NOMO-1 (cell line): Measurements from ENCODE around the gene ESRRB.
A peak's percentile ranks its signal among the peaks of the same experiment; 100 is the strongest.

Source experiments
- DNase-seq, 2 experiments: peaks; one replicate each; lab custom pipeline; 2025; ENCODE audit not compliant: unreplicated experiment in 2 of 2; lab: John Stamatoyannopoulos, UW

ESRRB gene

DNA sequence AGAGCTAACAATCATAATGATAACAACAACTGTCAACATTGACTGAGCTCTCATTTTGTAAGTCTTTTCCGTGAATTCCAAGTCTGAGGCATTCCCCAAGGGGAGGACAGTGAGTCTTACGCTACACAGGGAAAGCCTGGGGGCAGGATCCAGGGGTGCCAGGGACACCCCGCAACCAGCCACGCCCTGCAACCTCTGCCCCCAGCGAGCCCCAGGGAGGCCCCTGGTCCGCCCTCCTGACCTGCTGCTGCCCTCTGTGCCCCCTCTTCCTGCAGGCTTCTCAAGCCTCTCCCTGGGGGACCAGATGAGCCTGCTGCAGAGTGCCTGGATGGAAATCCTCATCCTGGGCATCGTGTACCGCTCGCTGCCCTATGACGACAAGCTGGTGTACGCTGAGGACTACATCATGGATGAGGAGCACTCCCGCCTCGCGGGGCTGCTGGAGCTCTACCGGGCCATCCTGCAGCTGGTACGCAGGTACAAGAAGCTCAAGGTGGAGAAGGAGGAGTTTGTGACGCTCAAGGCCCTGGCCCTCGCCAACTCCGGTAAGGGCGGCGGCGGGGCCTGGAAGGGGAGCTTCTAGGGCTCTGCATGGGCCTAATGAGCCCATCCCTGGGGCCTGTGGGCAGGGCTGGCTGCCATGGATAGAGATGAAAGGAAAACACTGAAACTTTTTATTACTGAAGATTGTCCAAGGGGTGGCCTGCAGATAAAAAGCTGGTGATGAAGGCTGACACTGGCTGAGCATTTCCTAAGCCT lies 115.4 kb downstream of the ESRRB start:
- no peak for DNase-seq

GRCh38 chr14:76495983-76496382 lies 120.0 kb downstream of the ESRRB start:
- DNase-seq: no peak

GRCh38 chr14:76496595-76496994 lies 120.7 kb downstream of the ESRRB start:
- no peak for DNase-seq

- no peak for DNase-seq
Observed at GRCh38 chr14:76497550-76498462, 121.9 kb downstream of the ESRRB start.

DNA sequence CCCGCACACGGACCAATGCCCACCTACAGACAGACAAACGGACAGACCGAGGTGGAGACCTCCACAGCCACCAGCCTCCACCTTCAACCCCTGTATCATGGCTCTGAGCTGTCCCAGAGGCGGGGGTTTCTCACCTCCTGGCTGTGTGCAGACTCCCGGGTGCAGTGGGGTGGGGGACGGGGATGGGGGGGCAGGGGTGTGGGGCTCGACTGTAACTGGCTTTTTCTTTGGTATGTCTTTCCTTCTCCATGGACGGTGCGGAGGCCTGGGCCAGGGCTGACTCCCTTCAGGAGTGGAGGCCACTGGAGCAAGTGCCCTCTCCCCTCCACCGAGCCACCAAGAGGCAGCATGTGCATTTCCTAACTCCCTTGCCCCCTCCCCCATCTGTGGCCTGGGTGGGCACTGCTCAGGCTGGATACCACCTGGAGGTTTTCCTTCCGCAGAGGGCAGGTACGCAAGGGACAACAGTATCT lies 122.6 kb downstream of the ESRRB start:
- no peak for DNase-seq

DNA sequence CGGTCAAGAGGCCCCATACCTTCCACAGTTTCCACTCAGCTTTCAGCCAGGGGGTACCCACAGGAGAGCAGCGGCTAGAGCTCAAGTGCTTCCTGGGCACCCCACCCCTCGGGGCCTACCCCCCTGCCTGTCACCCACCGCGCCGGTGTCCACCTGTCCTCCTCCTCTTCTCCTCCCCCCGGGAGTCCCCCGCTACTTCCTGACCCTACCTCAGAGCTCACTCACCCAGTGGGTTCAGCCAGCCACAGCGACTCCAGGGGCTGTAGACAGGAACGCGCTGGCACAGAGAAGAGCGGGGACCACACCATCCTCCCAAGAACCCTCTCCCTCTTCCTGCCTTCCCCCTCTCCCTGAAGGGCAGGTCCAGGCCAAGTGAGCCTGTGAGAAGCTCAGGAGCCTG lies 123.0 kb downstream of the ESRRB start:
- no peak for DNase-seq

DNA sequence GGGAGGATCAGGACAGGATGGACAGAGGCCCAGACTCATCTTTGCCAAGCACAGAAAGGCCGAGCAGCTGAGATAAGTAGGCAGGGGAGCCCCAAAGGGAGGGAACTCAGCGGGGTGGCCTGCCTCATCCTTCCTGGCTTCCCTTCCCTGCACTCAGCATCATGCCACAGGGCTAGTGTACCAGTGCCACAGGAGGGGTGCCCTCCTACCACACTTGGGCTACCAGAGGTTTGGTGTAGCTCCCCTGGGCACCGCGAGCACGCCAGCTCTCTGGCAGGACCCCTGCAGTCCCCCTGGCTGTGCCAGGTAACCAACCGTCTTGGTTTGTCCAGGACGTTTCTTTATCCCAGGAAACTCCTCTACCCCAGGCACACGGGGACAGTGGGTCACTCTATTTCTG lies 123.5 kb downstream of the ESRRB start:
- no peak for DNase-seq

GRCh38 chr14:76500011-76500410 lies 124.1 kb downstream of the ESRRB start:
- no peak for DNase-seq

DNA sequence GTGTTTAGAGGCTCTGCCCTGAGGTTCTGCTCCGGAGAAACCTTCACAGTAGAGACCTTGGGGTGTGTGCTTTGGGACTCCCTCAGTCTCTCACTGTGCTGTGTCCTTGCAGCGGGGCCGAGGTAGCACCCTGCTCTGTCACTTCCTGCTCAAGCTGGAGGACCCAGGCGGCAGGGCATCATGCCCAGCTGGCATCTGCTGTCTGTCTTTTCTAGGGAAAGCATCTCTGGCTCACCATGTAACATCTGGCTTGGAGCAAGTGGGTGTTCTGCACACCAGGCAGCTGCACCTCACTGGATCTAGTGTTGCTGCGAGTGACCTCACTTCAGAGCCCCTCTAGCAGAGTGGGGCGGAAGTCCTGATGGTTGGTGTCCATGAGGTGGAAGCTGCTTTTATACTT lies 124.5 kb downstream of the ESRRB start:
- no peak for DNase-seq

DNA sequence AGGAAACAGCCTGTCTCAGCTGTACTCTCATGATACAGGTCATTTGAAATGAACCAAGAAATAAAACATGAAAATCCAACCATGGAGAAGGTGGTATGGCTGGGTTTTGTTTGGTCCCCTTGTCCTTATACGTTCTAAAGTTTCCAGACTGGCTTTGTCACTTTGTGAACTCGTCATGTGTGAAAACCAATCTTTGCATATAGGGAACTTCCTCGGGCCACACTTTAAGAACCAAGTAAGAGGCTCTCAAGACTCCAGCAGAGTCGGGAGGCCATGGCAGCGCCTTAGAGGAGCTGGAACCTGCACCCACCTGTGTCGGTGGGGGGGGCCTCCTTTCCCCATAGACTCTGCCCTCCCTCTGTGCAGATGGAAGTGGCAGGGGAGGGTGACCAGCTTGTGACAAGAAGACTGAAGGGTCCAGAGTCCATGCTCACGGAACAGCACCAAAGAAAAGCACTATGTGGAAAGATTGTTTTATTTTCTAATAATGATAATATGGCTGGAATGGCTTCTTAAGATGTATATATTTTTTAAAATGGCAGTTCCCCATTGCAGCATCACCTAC lies 125.3 kb downstream of the ESRRB start:
- no peak for DNase-seq

GRCh38 chr14:76502219-76502618 lies 126.3 kb downstream of the ESRRB start:
- DNase-seq: no peak

DNA sequence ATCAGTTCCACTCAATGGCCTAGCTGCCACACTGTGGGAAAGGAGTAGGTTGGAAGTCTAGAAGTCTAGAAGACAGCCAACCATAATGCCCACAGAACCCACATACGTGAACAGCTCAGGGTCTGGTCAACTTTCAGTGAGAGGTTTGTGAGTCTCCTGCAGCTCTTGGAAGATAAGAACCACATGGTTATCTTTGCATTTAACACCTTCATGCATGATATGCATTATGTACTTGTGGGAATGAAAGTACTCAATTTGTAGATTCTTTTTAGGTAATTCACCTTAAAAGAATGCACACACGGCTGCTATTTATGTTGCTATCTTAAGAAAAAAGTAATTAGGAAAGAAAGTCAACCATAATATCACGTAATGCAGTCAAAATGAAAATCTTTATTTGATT lies 126.7 kb downstream of the ESRRB start:
- DNase-seq: no peak

DNA sequence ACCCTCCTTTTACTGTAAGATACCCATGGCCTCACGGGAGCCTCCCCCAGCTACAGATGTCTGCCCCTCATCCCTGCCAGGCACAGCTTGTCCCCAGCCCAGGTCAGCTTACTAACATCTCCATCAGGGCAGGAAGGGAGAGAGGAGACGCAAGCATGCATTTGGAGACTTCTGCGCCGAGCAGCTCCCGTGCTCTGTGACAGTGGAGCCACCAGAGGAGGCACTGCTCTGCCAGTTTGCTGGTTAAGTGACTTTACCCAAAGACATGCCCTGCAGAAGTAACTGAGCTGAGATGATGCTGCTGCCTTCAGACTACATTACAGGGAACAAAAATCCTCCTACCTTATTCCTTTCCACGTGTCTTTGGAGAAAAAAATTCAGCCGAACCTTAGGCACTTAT lies 133.4 kb downstream of the ESRRB start:
- no peak for DNase-seq

GRCh38 chr14:76510181-76510580 lies 134.2 kb downstream of the ESRRB start:
- DNase-seq: no peak

DNA sequence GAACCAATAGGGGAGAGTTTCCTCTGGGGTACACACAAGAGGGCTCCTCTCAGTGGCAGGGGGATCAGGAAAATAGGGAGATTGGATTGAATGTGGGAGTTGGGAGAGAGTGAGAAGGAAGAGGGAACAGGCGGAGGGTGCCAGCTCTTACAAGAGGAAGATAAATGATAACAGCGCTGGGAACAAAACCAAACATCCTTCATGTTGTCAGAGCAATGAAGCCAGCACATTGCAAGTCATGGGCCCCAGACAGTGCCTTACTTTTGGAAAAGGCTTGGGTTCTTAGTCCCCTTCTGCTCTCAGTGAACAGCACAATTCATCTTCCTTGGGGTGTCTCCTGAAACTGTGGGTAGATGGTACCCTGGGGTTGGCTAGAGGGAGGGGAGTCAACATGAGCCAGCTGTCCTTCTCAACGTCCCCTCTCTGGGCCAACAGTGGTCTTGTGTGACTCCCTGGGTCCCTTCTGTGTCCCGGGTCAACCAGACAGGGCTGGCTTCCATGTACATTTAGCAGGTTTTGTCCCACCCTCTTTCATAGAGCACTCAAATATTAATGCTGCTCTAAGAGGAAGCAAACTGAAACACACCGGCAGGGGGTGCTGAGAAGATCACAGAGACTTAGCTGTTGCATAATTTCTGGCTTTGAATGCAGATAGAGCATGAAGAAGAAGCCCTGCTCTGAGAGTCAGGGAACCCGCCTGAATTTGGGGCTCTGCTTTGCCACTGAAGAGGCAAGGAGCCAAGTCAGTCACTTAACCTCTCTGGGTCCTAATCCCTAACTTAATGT lies 138.5 kb downstream of the ESRRB start:
- DNase-seq: peak; percentile 55 to 80

GRCh38 chr14:76516884-76517283 lies 140.9 kb downstream of the ESRRB start:
- DNase-seq: peak; percentile 52 to 82

- DNase-seq: no peak
Observed at GRCh38 chr14:76518366-76518765, 142.4 kb downstream of the ESRRB start.

DNA sequence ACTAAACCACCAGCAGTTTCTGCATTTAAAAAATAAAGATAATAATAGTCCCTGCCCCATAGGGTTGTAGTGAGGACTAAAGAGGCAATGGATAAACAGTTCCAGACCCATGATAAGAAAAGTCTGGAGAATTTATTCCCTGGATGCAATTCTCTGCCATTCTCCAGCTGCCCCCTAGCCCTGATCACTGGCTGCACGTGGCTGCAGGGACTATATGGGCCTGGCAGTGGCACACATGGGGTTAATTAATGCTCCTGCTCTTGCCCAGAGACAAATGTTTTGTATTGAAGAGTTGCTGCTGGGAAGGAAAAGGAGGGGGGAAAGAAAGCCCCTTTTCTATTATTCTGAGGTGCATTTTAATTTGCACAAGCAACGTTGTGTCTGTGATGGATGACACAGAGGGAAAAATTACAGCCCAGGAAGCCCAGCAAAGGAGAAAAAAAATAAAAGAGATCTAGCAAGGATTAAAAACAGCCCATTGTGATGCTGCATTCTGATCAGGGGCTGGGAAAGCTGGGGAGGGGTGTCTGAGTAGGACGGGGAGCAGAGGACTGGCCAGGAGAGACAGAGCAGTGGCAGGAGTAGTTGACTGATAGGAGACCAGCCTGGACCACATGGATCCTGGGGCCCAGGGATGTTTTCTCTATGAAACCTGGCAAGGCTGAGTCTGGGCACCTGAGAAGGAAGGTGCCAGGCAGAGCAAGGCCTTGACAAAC lies 149.3 kb downstream of the ESRRB start:
- DNase-seq: no peak

- DNase-seq: no peak
Observed at GRCh38 chr14:76531085-76531484, 155.1 kb downstream of the ESRRB start.

- DNase-seq: no peak
Observed at GRCh38 chr14:76531821-76532318, 155.9 kb downstream of the ESRRB start.
